Thyroid gland (tissue), 4 donors: ENCODE measurements around the gene EHMT1.
"Not testable (repeated sequence)": the region's sequence is repeated elsewhere in the genome, so short reads cannot be mapped to it uniquely, and the experiment has no call there.

Experiments
- POLR2A ChIP-seq, 2 donors: fragments of 450-650 bp; IDR thresholded peaks; one replicate each; pipeline ENCODE4 v1.6.1; 2017; ENCODE audit warnings: antibody characterized with exemption in 2 of 2, mild to moderate bottlenecking in 2 of 2, moderate library complexity in 1 of 2
- TF ChIP-seq, protein P1 (sequence below), 6 experiments: fragments of 200-600 bp in 3 of 6; fragments of 450-650 bp in 3 of 6; sonication (generic) in 3 of 6; IDR thresholded peaks; one replicate each; pipeline ENCODE4 v1.5.1; 2016 to 2019; ENCODE audit warnings: antibody characterized with exemption in 6 of 6, mild to moderate bottlenecking in 2 of 6, inconsistent platforms in 1 of 6, moderate library complexity in 1 of 6

DNA sequence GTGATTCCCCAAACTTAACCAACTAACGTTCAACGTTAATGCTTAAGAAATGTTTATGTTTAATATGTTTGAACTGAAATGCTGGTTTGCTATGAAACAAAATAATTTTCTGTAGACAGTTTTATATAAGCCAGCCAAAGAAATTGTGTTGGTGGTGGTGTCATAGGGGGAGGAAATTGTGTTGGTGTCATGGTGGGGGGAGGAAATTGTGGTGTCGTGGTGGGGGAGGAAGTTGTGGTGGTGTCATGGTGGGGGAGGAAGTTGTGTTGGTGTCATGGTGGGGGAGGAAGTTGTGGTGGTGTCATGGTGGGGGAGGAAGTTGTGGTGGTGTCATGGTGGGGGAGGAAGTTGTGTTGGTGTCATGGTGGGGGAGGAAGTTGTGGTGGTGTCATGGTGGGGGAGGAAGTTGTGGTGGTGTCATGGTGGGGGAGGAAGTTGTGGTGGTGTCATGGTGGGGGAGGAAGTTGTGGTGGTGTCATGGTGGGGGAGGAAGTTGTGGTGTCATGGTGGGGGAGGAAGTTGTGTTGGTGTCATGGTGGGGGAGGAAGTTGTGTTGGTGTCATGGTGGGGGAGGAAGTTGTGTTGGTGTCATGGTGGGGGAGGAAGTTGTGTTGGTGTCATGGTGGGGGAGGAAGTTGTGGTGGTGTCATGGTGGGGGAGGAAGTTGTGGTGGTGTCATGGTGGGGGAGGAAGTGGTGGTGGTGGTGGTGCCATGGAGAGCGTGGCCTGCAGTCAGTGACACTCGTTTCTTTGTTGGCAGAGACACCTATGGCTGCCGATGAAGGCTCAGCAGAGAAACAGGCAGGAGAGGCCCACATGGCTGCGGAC is 97.3 kb downstream of the EHMT1 start:
- TF ChIP-seq, protein P1, sequence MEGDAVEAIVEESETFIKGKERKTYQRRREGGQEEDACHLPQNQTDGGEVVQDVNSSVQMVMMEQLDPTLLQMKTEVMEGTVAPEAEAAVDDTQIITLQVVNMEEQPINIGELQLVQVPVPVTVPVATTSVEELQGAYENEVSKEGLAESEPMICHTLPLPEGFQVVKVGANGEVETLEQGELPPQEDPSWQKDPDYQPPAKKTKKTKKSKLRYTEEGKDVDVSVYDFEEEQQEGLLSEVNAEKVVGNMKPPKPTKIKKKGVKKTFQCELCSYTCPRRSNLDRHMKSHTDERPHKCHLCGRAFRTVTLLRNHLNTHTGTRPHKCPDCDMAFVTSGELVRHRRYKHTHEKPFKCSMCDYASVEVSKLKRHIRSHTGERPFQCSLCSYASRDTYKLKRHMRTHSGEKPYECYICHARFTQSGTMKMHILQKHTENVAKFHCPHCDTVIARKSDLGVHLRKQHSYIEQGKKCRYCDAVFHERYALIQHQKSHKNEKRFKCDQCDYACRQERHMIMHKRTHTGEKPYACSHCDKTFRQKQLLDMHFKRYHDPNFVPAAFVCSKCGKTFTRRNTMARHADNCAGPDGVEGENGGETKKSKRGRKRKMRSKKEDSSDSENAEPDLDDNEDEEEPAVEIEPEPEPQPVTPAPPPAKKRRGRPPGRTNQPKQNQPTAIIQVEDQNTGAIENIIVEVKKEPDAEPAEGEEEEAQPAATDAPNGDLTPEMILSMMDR (IDR thresholded peaks at IDR 0.05), result not testable (repeated sequence)
- not testable (repeated sequence) for TF ChIP-seq POLR2A (IDR thresholded peaks at IDR 0.05)
